ENCODE measurements around the gene TSPAN2. TPM values are rescaled to one million over a fixed set of nuclear protein-coding genes. Genes with fewer than 3 reads are reported as not detected.

TSPAN2 gene
- total and polyA plus RNA-seq, 9 of the 15 experiments (the other 6 are each of a cell fraction or from before 2014, with no cell fraction given) = not detected

- no peak overlapping the region for H3K4me2 ChIP-seq (ENCODE audit: insufficient read depth, low read length)
- ChIA-PET CTCF (ENCODE audit: low intra/inter-chr PET ratio) (no interaction called here), POLR2A (interaction anchor here (2.1 kb wide), 1 partner anchor 12 kb away, joined by 5 read pairs; no protein-coding TSS in a partner anchor)
- H3K79me2 ChIP-seq (ENCODE audit: control insufficient read depth, insufficient read depth, low read length) = no peaks in the 10 kb centered on the region
- peak; percentile 15 for FAIRE-seq
- WGBS (ENCODE audit: insufficient coverage, low coverage, missing lambda C conversion rate) = under 1% methylated on average over 7 of the region's 7 CpGs
- BruUV-seq (replicated peaks) = no TSS peak
- no peak for ATAC-seq
- no peaks in the 10 kb centered on the region for H3K9me3 ChIP-seq (replicated peaks; ENCODE audit: control insufficient read depth, insufficient read depth, low read depth, low read length)
- H3K4me3 ChIP-seq = no peak overlapping the region
- H3K36me3 ChIP-seq (ENCODE audit: control insufficient read depth, insufficient read depth, low read length) = no peaks in the 10 kb centered on the region
- no peaks in the 10 kb centered on the region for H3K9me1 ChIP-seq (ENCODE audit: control insufficient read depth, insufficient read depth, low read length)
- DNase-seq (ENCODE audit: extremely low read depth in 1 of 4, low spot score in 3 of 4) = no peak
- in situ Hi-C loops (cut with MboI) = loop anchor here (25.0 kb wide), 1 partner anchor 1082 kb away; the partner anchor contains the start of gene OLFML3
- H2AFZ ChIP-seq (ENCODE audit: low read depth, low read length) = no peak overlapping the region
- H3K27me3 ChIP-seq (ENCODE audit: control insufficient read depth in 2 of 2, insufficient read depth in 2 of 2, low read length in 2 of 2) = peaks cover 0 to 4% of the 10 kb centered on the region in 2 experiments; a peak in 1 of 5 replicates
- H3K9ac ChIP-seq (ENCODE audit: insufficient read depth in 1 of 2, low read depth in 2 of 2, low read length in 2 of 2) = no peak overlapping the region
- intact Hi-C loops (cut with micrococcal nuclease) = no loop called here
- no peaks in the 10 kb centered on the region for H4K20me1 ChIP-seq (replicated peaks; ENCODE audit: control insufficient read depth, insufficient read depth, low read length)
- H3K27ac ChIP-seq (ENCODE audit: extremely low read depth, low read depth, low read length) = no peak overlapping the region
- H3K4me1 ChIP-seq (replicated peaks in 1 of 2; ENCODE audit: control insufficient read depth in 2 of 2, insufficient read depth in 2 of 2, low read length in 2 of 2) = no peaks in the 10 kb centered on the region
- TF ChIP-seq, protein P1, sequence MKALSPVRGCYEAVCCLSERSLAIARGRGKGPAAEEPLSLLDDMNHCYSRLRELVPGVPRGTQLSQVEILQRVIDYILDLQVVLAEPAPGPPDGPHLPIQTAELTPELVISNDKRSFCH (CRISPR knock-in tag; IDR thresholded peaks at IDR 0.05) = no peak
- TF ChIP-seq, protein P1 (tag; IDR thresholded peaks at IDR 0.05) = no peak
- TF ChIP-seq SAFB2 (IDR thresholded peaks at IDR 0.05; ENCODE audit: borderline replicate concordance, low read depth, low read length, severe bottlenecking) (no peak), FOSL1 (tag; conservative IDR thresholded peaks at IDR 0.05) (no peak), HMGN3 (IDR thresholded peaks at IDR 0.05; ENCODE audit: borderline replicate concordance, extremely low read depth, insufficient read length, low read depth, low read length) (no peak), NCOR1 (IDR thresholded peaks at IDR 0.05) (no peak), JUNB (CRISPR knock-in tag; conservative IDR thresholded peaks at IDR 0.05) (no peak), ZNF79 (CRISPR knock-in tag; IDR thresholded peaks at IDR 0.05; ENCODE audit: low read depth) (no peak), NR2F6 (CRISPR knock-in tag; IDR thresholded peaks at IDR 0.05) (no peak), POU5F1 (IDR thresholded peaks at IDR 0.05; ENCODE audit: borderline replicate concordance, low read depth, low read length, partially characterized antibody) (no peak), ZNF165 (CRISPR knock-in tag; IDR thresholded peaks at IDR 0.05; ENCODE audit: borderline replicate concordance) (no peak), FOXJ3 (CRISPR knock-in tag; IDR thresholded peaks at IDR 0.05) (no peak), RAD51 (IDR thresholded peaks at IDR 0.05; ENCODE audit: borderline replicate concordance, low read depth) (no peak), TRIM28 (IDR thresholded peaks at IDR 0.05) (no peak)
- TF ChIP-seq, protein P2, sequence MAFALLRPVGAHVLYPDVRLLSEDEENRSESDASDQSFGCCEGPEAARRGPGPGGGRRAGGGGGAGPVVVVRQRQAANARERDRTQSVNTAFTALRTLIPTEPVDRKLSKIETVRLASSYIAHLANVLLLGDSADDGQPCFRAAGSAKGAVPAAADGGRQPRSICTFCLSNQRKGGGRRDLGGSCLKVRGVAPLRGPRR (CRISPR knock-in tag; IDR thresholded peaks at IDR 0.05) = no peak
Measured at GRCh38 chr1:115069659-115070308, 19.5 kb downstream of the TSPAN2 start.

Measured in K562 (cell line).